ENCODE measurements around the gene ATP6AP2.
"Not testable (repeated sequence)": the region's sequence is repeated elsewhere in the genome, so short reads cannot be mapped to it uniquely, and the experiment has no call there.

ATP6AP2 gene

GRCh38 chrX:40579900-40580536 lies 752 bp upstream of the ATP6AP2 start:
- Histone ChIP-seq H3K9ac (ENCODE audit: low read length) (peak overlapping the region; percentile 42; the same call in 1 of the 2 replicates), H3K9me3 (replicated peaks; ENCODE audit: insufficient read depth, low read length) (no peaks in the 10 kb centered on the region), H3K4me3 (ENCODE audit: low read length) (peak overlapping the region; percentile 58), H3K4me2 (ENCODE audit: low read depth, low read length) (peak overlapping the region; percentile 47; the same call in 1 of the 2 replicates), H2AFZ (ENCODE audit: low read length) (peak overlapping the region; percentile 42), H3K79me2 (ENCODE audit: low read length) (peaks cover 28% of the 10 kb centered on the region), H3K4me1 (ENCODE audit: low read length) (0 out of 2 replicates have a peak, but pooled peaks cover 4% of the 10 kb centered on the region), H4K20me1 (ENCODE audit: insufficient read depth, low read length) (no peaks in the 10 kb centered on the region), H3K9me2 (replicated peaks; ENCODE audit: insufficient read depth, low read length) (no peaks in the 10 kb centered on the region), H3F3A (ENCODE audit: insufficient read depth, low read length) (no peaks in the 10 kb centered on the region), H3K27ac (ENCODE audit: low read length) (peak overlapping the region; percentile 57; the same call in 1 of the 2 replicates), H3K27me3 (replicated peaks; ENCODE audit: insufficient read depth, low read length) (no peaks in the 10 kb centered on the region), H3K36me3 (replicated peaks; ENCODE audit: insufficient read depth, low read length) (no peaks in the 10 kb centered on the region)
- peak; percentile 12 for DNase-seq
- TF ChIP-seq EZH2 (optimal IDR thresholded peaks at IDR 0.05; ENCODE audit: low read depth, low read length) (no peak), EZH2phosphoT487 (IDR thresholded peaks at IDR 0.05; ENCODE audit: low read length) (no peak)
- TF ChIP-seq, protein P1, sequence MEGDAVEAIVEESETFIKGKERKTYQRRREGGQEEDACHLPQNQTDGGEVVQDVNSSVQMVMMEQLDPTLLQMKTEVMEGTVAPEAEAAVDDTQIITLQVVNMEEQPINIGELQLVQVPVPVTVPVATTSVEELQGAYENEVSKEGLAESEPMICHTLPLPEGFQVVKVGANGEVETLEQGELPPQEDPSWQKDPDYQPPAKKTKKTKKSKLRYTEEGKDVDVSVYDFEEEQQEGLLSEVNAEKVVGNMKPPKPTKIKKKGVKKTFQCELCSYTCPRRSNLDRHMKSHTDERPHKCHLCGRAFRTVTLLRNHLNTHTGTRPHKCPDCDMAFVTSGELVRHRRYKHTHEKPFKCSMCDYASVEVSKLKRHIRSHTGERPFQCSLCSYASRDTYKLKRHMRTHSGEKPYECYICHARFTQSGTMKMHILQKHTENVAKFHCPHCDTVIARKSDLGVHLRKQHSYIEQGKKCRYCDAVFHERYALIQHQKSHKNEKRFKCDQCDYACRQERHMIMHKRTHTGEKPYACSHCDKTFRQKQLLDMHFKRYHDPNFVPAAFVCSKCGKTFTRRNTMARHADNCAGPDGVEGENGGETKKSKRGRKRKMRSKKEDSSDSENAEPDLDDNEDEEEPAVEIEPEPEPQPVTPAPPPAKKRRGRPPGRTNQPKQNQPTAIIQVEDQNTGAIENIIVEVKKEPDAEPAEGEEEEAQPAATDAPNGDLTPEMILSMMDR (IDR thresholded peaks at IDR 0.05; ENCODE audit: low read length) = no peak

DNA sequence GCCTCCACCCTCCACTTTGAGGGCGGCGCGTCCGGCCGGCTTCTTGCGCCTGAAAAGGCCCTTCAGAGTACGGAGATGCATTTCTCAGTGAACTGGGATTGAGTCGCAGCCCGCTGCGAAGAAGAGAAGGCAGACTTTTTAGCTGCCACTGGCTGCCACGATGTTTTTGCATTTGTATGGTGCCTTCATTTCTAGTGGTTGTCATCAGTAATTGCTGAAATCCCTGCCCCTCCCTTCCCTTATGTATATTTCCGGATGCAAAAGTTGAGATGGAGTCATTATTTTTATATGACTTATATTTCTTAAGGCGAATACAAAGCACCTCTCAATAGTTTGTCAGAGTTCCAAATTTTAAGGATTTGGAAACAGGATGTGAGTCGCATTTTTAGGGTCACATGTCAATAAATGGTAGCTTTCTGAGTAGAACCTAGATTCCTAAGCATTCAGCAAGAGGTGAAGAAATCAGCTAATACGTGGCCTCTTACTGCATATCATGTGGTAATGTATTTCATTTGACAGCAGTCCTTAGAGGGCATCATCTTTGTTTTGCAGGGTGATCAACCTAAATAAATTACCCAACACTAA lies 658 bp downstream of the ATP6AP2 start:
- Histone ChIP-seq H3K9ac (ENCODE audit: low read length) (peak overlapping the region; percentile 68), H3F3A (ENCODE audit: insufficient read depth, low read length) (no peaks in the 10 kb centered on the region), H3K27ac (ENCODE audit: low read length) (peak overlapping the region; percentile 57; the same call in 1 of the 2 replicates), H3K27me3 (replicated peaks; ENCODE audit: insufficient read depth, low read length) (no peaks in the 10 kb centered on the region), H2AFZ (ENCODE audit: low read length) (no peak overlapping the region), H3K4me3 (ENCODE audit: low read length) (peak overlapping the region; percentile 58), H3K4me1 (ENCODE audit: low read length) (0 out of 2 replicates have a peak, but pooled peaks cover 4% of the 10 kb centered on the region), H3K4me2 (ENCODE audit: low read depth, low read length) (peak overlapping the region; percentile 81), H3K9me3 (replicated peaks; ENCODE audit: insufficient read depth, low read length) (no peaks in the 10 kb centered on the region), H3K9me2 (replicated peaks; ENCODE audit: insufficient read depth, low read length) (no peaks in the 10 kb centered on the region), H4K20me1 (ENCODE audit: insufficient read depth, low read length) (no peaks in the 10 kb centered on the region), H3K79me2 (ENCODE audit: low read length) (peaks cover 30% of the 10 kb centered on the region), H3K36me3 (replicated peaks; ENCODE audit: insufficient read depth, low read length) (no peaks in the 10 kb centered on the region)
- TF ChIP-seq EZH2phosphoT487 (IDR thresholded peaks at IDR 0.05; ENCODE audit: low read length) (no peak), EZH2 (optimal IDR thresholded peaks at IDR 0.05; ENCODE audit: low read depth, low read length) (no peak)
- TF ChIP-seq, protein P1 (IDR thresholded peaks at IDR 0.05; ENCODE audit: low read length) = no peak; the same call in 1 of the 2 replicates
- peak; percentile 11 for DNase-seq

DNA sequence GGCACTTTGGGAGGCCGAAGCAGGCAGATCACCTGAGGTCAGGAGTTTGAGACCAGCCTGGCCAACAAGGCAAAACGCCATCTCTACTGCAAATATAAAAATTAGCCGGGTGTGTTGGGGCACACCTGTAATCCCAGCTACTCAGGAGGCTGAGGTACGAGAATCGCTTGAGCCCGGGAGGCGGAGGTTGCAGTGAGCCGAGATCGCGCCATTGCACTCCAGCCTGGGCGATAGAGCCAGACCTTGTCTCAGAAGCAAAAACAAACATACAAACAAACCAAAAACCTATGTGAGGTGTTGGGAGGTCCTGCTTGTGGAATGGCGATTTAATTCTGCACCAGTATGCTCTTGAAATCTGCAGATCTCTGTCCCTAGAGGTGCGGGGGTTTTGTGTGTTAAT lies 1.4 kb downstream of the ATP6AP2 start:
- not testable (repeated sequence) for DNase-seq; H3K4me1 ChIP-seq (ENCODE audit: low read length); H3K4me2 ChIP-seq (ENCODE audit: low read depth, low read length); H4K20me1 ChIP-seq (ENCODE audit: insufficient read depth, low read length); H3F3A ChIP-seq (ENCODE audit: insufficient read depth, low read length); H3K27ac ChIP-seq (ENCODE audit: low read length); H3K9me2 ChIP-seq (replicated peaks; ENCODE audit: insufficient read depth, low read length); H3K9ac ChIP-seq (ENCODE audit: low read length); H2AFZ ChIP-seq (ENCODE audit: low read length); H3K4me3 ChIP-seq (ENCODE audit: low read length); H3K9me3 ChIP-seq (replicated peaks; ENCODE audit: insufficient read depth, low read length); H3K36me3 ChIP-seq (replicated peaks; ENCODE audit: insufficient read depth, low read length); H3K27me3 ChIP-seq (replicated peaks; ENCODE audit: insufficient read depth, low read length)
- H3K79me2 ChIP-seq (ENCODE audit: low read length) = peaks cover 31% of the 10 kb centered on the region

GRCh38 chrX:40582811-40583210 lies 2.0 kb downstream of the ATP6AP2 start:
- Histone ChIP-seq H3K79me2 (ENCODE audit: low read length) (peaks cover 34% of the 10 kb centered on the region), H3K36me3 (replicated peaks; ENCODE audit: insufficient read depth, low read length) (no peaks in the 10 kb centered on the region), H3K4me2 (ENCODE audit: low read depth, low read length) (no peak overlapping the region), H3K4me1 (ENCODE audit: low read length) (0 out of 2 replicates have a peak, but pooled peaks cover 4% of the 10 kb centered on the region), H3K27ac (ENCODE audit: low read length) (no peak overlapping the region), H4K20me1 (ENCODE audit: insufficient read depth, low read length) (no peaks in the 10 kb centered on the region), H3K9me3 (replicated peaks; ENCODE audit: insufficient read depth, low read length) (no peaks in the 10 kb centered on the region), H3K9me2 (replicated peaks; ENCODE audit: insufficient read depth, low read length) (no peaks in the 10 kb centered on the region), H3F3A (ENCODE audit: insufficient read depth, low read length) (no peaks in the 10 kb centered on the region), H3K9ac (ENCODE audit: low read length) (no peak overlapping the region), H2AFZ (ENCODE audit: low read length) (no peak overlapping the region), H3K4me3 (ENCODE audit: low read length) (no peak overlapping the region), H3K27me3 (replicated peaks; ENCODE audit: insufficient read depth, low read length) (no peaks in the 10 kb centered on the region)
- DNase-seq = no peak
- no peak for TF ChIP-seq EZH2phosphoT487 (IDR thresholded peaks at IDR 0.05; ENCODE audit: low read length)

GRCh38 chrX:40587623-40588022 lies 6.9 kb downstream of the ATP6AP2 start:
- not testable (repeated sequence) for H3K27me3 ChIP-seq (replicated peaks; ENCODE audit: insufficient read depth, low read length); H3K4me2 ChIP-seq (ENCODE audit: low read depth, low read length); H3K4me3 ChIP-seq (ENCODE audit: low read length); H3K36me3 ChIP-seq (replicated peaks; ENCODE audit: insufficient read depth, low read length); H3F3A ChIP-seq (ENCODE audit: insufficient read depth, low read length); DNase-seq; H3K9me2 ChIP-seq (replicated peaks; ENCODE audit: insufficient read depth, low read length); H3K9ac ChIP-seq (ENCODE audit: low read length); H2AFZ ChIP-seq (ENCODE audit: low read length); H4K20me1 ChIP-seq (ENCODE audit: insufficient read depth, low read length); H3K27ac ChIP-seq (ENCODE audit: low read length); H3K9me3 ChIP-seq (replicated peaks; ENCODE audit: insufficient read depth, low read length); H3K4me1 ChIP-seq (ENCODE audit: low read length)
- peaks cover 18% of the 10 kb centered on the region for H3K79me2 ChIP-seq (ENCODE audit: low read length)

- not testable (repeated sequence) for H3K79me2 ChIP-seq (ENCODE audit: low read length); H2AFZ ChIP-seq (ENCODE audit: low read length); H3K4me1 ChIP-seq (ENCODE audit: low read length); H4K20me1 ChIP-seq (ENCODE audit: insufficient read depth, low read length); H3K9ac ChIP-seq (ENCODE audit: low read length); H3K9me3 ChIP-seq (replicated peaks; ENCODE audit: insufficient read depth, low read length); H3K4me2 ChIP-seq (ENCODE audit: low read depth, low read length); H3K9me2 ChIP-seq (replicated peaks; ENCODE audit: insufficient read depth, low read length); H3K27me3 ChIP-seq (replicated peaks; ENCODE audit: insufficient read depth, low read length); DNase-seq; H3K36me3 ChIP-seq (replicated peaks; ENCODE audit: insufficient read depth, low read length); H3F3A ChIP-seq (ENCODE audit: insufficient read depth, low read length); H3K4me3 ChIP-seq (ENCODE audit: low read length); H3K27ac ChIP-seq (ENCODE audit: low read length)
These were observed 9.0 kb downstream of the ATP6AP2 start for GRCh38 chrX:40589616-40590321.

All from MM.1S (cell line).